Osteocyte (in vitro differentiated cells): ENCODE data around the gene LBP. TPM values are rescaled to one million over a fixed set of nuclear protein-coding genes. Genes with fewer than 3 reads are reported as not detected.
"Not testable (repeated sequence)": the region's sequence is repeated elsewhere in the genome, so short reads cannot be mapped to it uniquely, and the experiment has no call there.

Source experiments
- DNase-seq: peaks from one replicate; pipeline ENCODE4 v3.0.0; 2021; ENCODE audit warnings: mixed read lengths; ENCODE audit not compliant: unreplicated experiment; ENCODE audit errors: extremely low spot score
- H3K27ac Mint-ChIP-seq: one replicate; pipeline ENCODE4 v1.8.0; 2021; ENCODE audit warnings: mild to moderate bottlenecking, mixed read lengths; ENCODE audit not compliant: unreplicated experiment
- H3K27me3 Mint-ChIP-seq: one replicate; pipeline ENCODE4 v1.8.0; 2021; ENCODE audit warnings: mixed read lengths; ENCODE audit not compliant: unreplicated experiment
- H3K36me3 Mint-ChIP-seq: one replicate; pipeline ENCODE4 v1.8.0; 2021; ENCODE audit warnings: mixed read lengths; ENCODE audit not compliant: unreplicated experiment
- H3K4me1 Mint-ChIP-seq: one replicate; pipeline ENCODE4 v1.8.0; 2021; ENCODE audit warnings: mixed read lengths; ENCODE audit not compliant: unreplicated experiment
- H3K4me3 Mint-ChIP-seq: one replicate; pipeline ENCODE4 v1.8.0; 2021; ENCODE audit warnings: mild to moderate bottlenecking, moderate library complexity, mixed read lengths; ENCODE audit not compliant: unreplicated experiment
- H3K9me3 Mint-ChIP-seq: one replicate; pipeline ENCODE4 v1.8.0; 2021; ENCODE audit warnings: mixed read lengths; ENCODE audit not compliant: unreplicated experiment
- total RNA-seq: library from RNA; stranded (reverse); gene quantifications from 2 replicates; pipeline ENCODE4 v1.2.1, GENCODE V29; 2021
- TF ChIP-seq, protein P1 (sequence below): fragments of 200-600 bp; sonication (generic); IDR thresholded peaks from 2 replicates; pipeline ENCODE4 v1.5.0; 2021; ENCODE audit warnings: antibody characterized with exemption, mild to moderate bottlenecking, moderate library complexity

The LBP gene
- total RNA-seq, 1 donor from 2014 or later, result not detected

DNA sequence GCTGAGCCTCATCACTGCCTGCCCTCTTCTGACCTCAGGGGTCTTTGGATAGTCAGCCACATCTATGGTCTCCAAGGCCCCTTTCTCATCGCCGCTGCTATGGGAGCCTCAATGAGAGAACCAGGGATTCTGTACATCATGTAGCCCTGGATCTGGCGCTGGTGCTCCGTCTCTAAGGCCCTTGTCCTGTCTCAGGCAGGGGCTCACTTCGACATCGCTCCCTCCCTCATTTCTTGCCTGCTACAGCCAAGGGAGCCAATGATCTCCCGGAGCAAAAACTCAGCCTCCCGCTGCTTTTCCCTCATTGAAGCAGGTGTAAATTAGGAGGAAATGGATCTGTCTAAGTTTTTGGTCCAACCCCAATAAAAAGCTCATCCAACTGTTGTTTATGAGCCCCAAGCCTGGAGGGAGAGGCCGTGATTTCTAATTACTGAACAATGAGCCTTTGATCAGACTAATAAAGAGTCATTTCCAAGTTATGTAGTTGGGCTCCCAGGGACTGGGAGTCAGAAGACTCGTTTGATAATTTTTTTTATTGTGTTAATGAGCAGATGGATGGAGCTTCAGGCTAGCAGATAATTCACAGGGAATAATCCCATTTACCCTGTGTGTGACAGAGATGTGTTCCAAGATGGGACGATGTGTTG, 30.9 kb downstream of the LBP start:
- TF ChIP-seq, protein P1, sequence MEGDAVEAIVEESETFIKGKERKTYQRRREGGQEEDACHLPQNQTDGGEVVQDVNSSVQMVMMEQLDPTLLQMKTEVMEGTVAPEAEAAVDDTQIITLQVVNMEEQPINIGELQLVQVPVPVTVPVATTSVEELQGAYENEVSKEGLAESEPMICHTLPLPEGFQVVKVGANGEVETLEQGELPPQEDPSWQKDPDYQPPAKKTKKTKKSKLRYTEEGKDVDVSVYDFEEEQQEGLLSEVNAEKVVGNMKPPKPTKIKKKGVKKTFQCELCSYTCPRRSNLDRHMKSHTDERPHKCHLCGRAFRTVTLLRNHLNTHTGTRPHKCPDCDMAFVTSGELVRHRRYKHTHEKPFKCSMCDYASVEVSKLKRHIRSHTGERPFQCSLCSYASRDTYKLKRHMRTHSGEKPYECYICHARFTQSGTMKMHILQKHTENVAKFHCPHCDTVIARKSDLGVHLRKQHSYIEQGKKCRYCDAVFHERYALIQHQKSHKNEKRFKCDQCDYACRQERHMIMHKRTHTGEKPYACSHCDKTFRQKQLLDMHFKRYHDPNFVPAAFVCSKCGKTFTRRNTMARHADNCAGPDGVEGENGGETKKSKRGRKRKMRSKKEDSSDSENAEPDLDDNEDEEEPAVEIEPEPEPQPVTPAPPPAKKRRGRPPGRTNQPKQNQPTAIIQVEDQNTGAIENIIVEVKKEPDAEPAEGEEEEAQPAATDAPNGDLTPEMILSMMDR, result no peak
- Mint-ChIP-seq H3K27ac (no peak overlapping the region), H3K4me3 (no peak overlapping the region), H3K36me3 (no peaks in the 10 kb centered on the region), H3K9me3 (no peaks in the 10 kb centered on the region), H3K27me3 (peaks cover 44% of the 10 kb centered on the region), H3K4me1 (no peaks in the 10 kb centered on the region)
- DNase-seq, result no peak

DNA sequence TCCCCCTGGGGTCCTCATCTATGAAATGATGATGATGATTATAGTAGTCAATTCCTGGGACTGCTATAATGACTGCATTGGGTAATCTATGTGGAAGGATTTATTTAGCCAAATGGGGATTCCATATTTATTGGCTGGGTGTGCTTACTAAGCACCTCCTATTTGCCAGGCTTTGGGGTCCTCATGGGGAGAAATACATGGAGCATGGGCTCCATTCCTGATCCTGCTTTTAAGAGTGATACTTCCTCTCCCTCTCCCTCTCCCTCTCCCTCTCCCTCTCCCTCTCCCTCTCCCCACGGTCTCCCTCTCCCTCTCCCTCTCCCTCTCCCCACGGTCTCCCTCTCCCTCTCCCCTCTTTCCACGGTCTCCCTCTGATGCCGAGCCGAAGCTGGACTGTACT, 31.6 kb downstream of the LBP start:
- peaks cover 47% of the 10 kb centered on the region for H3K27me3 Mint-ChIP-seq
- H3K27ac Mint-ChIP-seq, H3K9me3 Mint-ChIP-seq, H3K4me3 Mint-ChIP-seq, H3K4me1 Mint-ChIP-seq, H3K36me3 Mint-ChIP-seq, DNase-seq: not testable (repeated sequence)

DNA sequence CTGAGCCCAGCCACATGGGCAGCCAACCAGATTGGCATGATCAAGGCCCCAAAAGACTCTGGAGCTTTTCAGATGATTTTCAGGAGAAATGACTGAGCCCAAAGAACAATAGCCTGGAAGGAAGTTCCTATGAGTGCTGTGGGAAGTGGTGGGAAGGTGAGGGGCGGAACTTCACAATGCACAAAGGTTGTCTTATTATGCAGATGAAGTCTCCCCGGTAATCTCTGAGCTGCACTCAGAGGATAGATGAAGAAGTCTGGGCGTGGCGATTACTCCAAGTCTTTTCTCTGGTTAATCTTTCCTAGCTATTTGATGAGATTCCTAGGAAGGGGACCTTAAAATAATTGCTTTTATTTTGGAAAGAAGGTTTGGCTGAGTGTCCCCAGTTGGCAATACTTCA, 36.9 kb downstream of the LBP start:
- TF ChIP-seq, protein P1, result no peak
- no peaks in the 10 kb centered on the region for H3K4me1 Mint-ChIP-seq
- no peak overlapping the region for H3K27ac Mint-ChIP-seq

DNA sequence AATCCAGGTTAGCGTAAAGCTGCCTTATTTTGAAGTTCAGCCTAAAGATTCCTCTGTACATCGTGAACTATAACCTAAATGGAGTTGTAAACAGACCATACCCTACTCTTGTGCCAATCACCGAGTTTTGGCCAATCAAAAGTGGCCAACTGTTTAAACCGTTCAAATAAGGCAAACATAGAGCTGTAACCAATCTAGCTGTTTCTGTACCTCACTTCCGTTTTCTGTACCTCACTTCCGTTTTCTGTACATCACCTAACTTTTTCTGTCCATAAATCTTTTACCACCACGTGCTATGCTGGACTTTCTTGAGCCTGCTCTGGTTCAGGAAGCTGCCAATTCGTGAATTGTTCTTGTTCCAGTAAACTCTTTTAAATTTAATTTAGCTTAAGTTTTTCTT, 39.7 kb downstream of the LBP start:
- peaks cover 69% of the 10 kb centered on the region for H3K27me3 Mint-ChIP-seq
- H3K36me3 Mint-ChIP-seq, result no peaks in the 10 kb centered on the region
- TF ChIP-seq, protein P1, result no peak
- H3K27ac Mint-ChIP-seq, result no peak overlapping the region
- DNase-seq, result no peak
- H3K4me1 Mint-ChIP-seq, result no peaks in the 10 kb centered on the region
- no peak overlapping the region for H3K4me3 Mint-ChIP-seq
- H3K9me3 Mint-ChIP-seq, result no peaks in the 10 kb centered on the region

More for the DNA sequence above, 36.9 kb downstream of the LBP start:
- Mint-ChIP-seq H3K36me3 (no peaks in the 10 kb centered on the region), H3K9me3 (no peaks in the 10 kb centered on the region), H3K27me3 (peaks cover 54% of the 10 kb centered on the region), H3K4me3 (no peak overlapping the region)
- DNase-seq, result no peak

DNA sequence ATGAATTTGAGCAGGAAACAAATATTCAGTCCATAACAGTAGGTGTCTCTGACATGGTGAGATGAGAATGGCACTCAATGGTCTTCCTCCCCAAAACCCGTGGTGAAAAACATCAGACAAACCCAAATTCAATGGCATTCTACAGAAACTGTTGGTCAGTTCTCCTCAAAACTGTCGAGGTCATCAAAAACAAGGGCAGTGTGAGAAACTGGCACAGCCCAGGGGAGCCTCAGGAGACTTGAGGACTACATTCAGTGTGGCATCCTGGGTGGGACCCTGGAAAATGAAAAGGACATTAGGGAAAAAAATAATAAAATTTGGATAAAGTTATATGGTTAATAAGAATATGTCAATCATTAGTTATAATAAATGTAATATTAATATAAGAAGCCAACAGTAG, 40.6 kb downstream of the LBP start:
- Mint-ChIP-seq H3K27me3 (peaks cover 62% of the 10 kb centered on the region), H3K27ac (no peak overlapping the region), H3K4me1 (no peaks in the 10 kb centered on the region), H3K36me3 (no peaks in the 10 kb centered on the region), H3K9me3 (no peaks in the 10 kb centered on the region), H3K4me3 (no peak overlapping the region)
- DNase-seq, result no peak
- TF ChIP-seq, protein P1, result no peak

DNA sequence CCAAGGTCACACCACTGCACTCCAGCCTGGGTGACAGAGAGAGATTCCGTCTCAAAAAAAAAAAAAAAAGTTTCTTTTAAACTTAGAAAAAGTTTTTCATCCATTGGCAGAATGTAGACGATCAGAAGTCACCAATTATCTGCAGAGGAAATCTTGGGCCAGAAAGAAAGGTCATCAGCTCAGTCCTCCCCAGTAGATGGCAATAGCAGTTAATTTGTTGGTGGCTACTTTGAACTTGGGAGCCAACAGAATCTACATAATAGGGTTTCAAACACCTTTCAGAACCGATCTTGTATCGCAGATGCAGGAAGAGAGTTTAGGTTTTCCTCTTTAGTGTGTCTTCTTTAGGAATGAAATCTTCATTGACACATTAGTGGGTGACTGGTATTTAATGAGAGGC, 41.7 kb downstream of the LBP start:
- peaks cover 51% of the 10 kb centered on the region for H3K27me3 Mint-ChIP-seq
- H3K4me3 Mint-ChIP-seq, result no peak overlapping the region
- DNase-seq, result no peak
- no peaks in the 10 kb centered on the region for H3K9me3 Mint-ChIP-seq
- TF ChIP-seq, protein P1, result no peak
- H3K36me3 Mint-ChIP-seq, result no peaks in the 10 kb centered on the region
- no peak overlapping the region for H3K27ac Mint-ChIP-seq
- no peaks in the 10 kb centered on the region for H3K4me1 Mint-ChIP-seq
